Parathyroid adenoma (tissue), 2 donors: ENCODE results near the gene CLIP2.

Experiments
- H2AFZ ChIP-seq: fragments of 300-600 bp; sonication (generic); one replicate; pipeline ENCODE4 v1.7.0; 2017; ENCODE audit warnings: antibody characterized with exemption, mild to moderate bottlenecking
- H3K27ac ChIP-seq: fragments of 300-600 bp; sonication (generic); one replicate; pipeline ENCODE4 v1.7.0; 2017
- H3K27me3 ChIP-seq: fragments of 300-600 bp; sonication (generic); one replicate; pipeline ENCODE4 v1.7.0; 2017; ENCODE audit warnings: low read length; ENCODE audit not compliant: control insufficient read depth, insufficient read depth
- H3K36me3 ChIP-seq: fragments of 300-600 bp; sonication (generic); one replicate; pipeline ENCODE4 v1.7.0; 2017; ENCODE audit warnings: low read length; ENCODE audit not compliant: control insufficient read depth, insufficient read depth
- H3K4me1 ChIP-seq: fragments of 300-600 bp; sonication (generic); one replicate; pipeline ENCODE4 v1.7.0; 2017; ENCODE audit warnings: control low read depth
- H3K4me2 ChIP-seq: fragments of 300-600 bp; sonication (generic); one replicate; pipeline ENCODE4 v1.7.0; 2017; ENCODE audit warnings: low read length
- H3K4me3 ChIP-seq: fragments of 300-600 bp; sonication (generic); one replicate; pipeline ENCODE4 v1.7.0; 2017; ENCODE audit warnings: low read depth, low read length
- H3K79me2 ChIP-seq: fragments of 300-600 bp; sonication (generic); one replicate; pipeline ENCODE4 v1.7.0; 2017; ENCODE audit warnings: control low read depth
- H3K9ac ChIP-seq: fragments of 300-600 bp; sonication (generic); one replicate; pipeline ENCODE4 v1.7.0; 2017; ENCODE audit warnings: mild to moderate bottlenecking
- H3K9me3 ChIP-seq: fragments of 300-600 bp; sonication (generic); one replicate; pipeline ENCODE4 v1.7.0; 2017; ENCODE audit warnings: low read length; ENCODE audit not compliant: control insufficient read depth
- CTCF ChIP-seq: fragments of 300-600 bp; sonication (generic); IDR thresholded peaks from one replicate; pipeline ENCODE4 v1.7.0; 2017; ENCODE audit warnings: antibody characterized with exemption, mild to moderate bottlenecking
- donor health status: primary hyperparathyroidism.

The CLIP2 gene

GRCh38 chr7:74455291-74455804 is 166.1 kb downstream of the CLIP2 start:
- Histone ChIP-seq H3K27me3 (no peaks in the 10 kb centered on the region), H3K4me1 (peaks cover 3% of the 10 kb centered on the region), H3K9me3 (no peaks in the 10 kb centered on the region), H2AFZ (no peak overlapping the region), H3K4me3 (peak overlapping the region; percentile 60), H3K4me2 (peak overlapping the region; percentile 78), H3K9ac (no peak overlapping the region), H3K36me3 (no peaks in the 10 kb centered on the region), H3K27ac (peak overlapping the region; percentile 74), H3K79me2 (peaks cover 1% of the 10 kb centered on the region)
- no peak for TF ChIP-seq CTCF
